Endodermal cell (in vitro differentiated cells): ENCODE data around the gene TMEM245. TPM values are rescaled to one million over a fixed set of nuclear protein-coding genes. Genes with fewer than 3 reads are reported as not detected.
"Not testable (repeated sequence)": the region's sequence is repeated elsewhere in the genome, so short reads cannot be mapped to it uniquely, and the experiment has no call there.

Experiments used
- DNase-seq: peaks from one replicate; pipeline ENCODE4 v3.0.0-alpha.2; 2017
- H3K27ac ChIP-seq: 2 replicates; pipeline ENCODE4 v1.5.1; 2013; ENCODE audit warnings: mild to moderate bottlenecking, low read depth, low read length, moderate library complexity
- H3K27me3 ChIP-seq: 2 replicates; pipeline ENCODE4 v1.6.1; 2013; ENCODE audit warnings: mild to moderate bottlenecking, low read length, moderate library complexity; ENCODE audit not compliant: insufficient read depth, control insufficient read depth, poor library complexity, severe bottlenecking
- H3K36me3 ChIP-seq: 2 replicates; pipeline ENCODE4 v1.7.0; 2013; ENCODE audit warnings: mild to moderate bottlenecking, low read length, moderate library complexity; ENCODE audit not compliant: control insufficient read depth, insufficient read depth
- H3K4me1 ChIP-seq: one replicate; pipeline ENCODE4 v1.7.0; 2013; ENCODE audit warnings: low read length; ENCODE audit not compliant: control insufficient read depth, insufficient read depth
- H3K4me3 ChIP-seq: 2 replicates; pipeline ENCODE4 v1.5.1; 2013; ENCODE audit warnings: mild to moderate bottlenecking, low read length, moderate library complexity
- H3K9ac ChIP-seq: 2 replicates; pipeline ENCODE4 v1.6.1; 2013; ENCODE audit warnings: mild to moderate bottlenecking, low read length, moderate library complexity; ENCODE audit not compliant: poor library complexity, severe bottlenecking; ENCODE audit errors: extremely low read depth
- H3K9me3 ChIP-seq: 2 replicates; pipeline ENCODE4 v1.6.1; 2013; ENCODE audit warnings: mild to moderate bottlenecking, low read length, moderate library complexity; ENCODE audit not compliant: control insufficient read depth
- H3K27ac Mint-ChIP-seq: 2 replicates; pipeline ENCODE4 v1.8.0; 2020; ENCODE audit warnings: mixed read lengths
- H3K27me3 Mint-ChIP-seq: 2 replicates; pipeline ENCODE4 v1.8.0; 2021; ENCODE audit warnings: mild to moderate bottlenecking, mixed read lengths; ENCODE audit not compliant: insufficient read depth
- H3K36me3 Mint-ChIP-seq: 2 replicates; pipeline ENCODE4 v1.8.0; 2020; ENCODE audit warnings: low read depth, mixed read lengths
- H3K4me1 Mint-ChIP-seq: 2 replicates; pipeline ENCODE4 v1.8.0; 2020; ENCODE audit warnings: mixed read lengths
- H3K4me3 Mint-ChIP-seq: 2 replicates; pipeline ENCODE4 v1.8.0; 2020; ENCODE audit warnings: mild to moderate bottlenecking, moderate library complexity, mixed read lengths
- H3K9me3 Mint-ChIP-seq: 2 replicates; pipeline ENCODE4 v1.8.0; 2020; ENCODE audit warnings: mild to moderate bottlenecking, mixed read lengths
- CTCF ChIP-seq: fragments of 200-600 bp; sonication (generic); conservative IDR thresholded peaks from 2 replicates; pipeline ENCODE4 v1.5.0; 2021; ENCODE audit warnings: antibody characterized with exemption, mild to moderate bottlenecking
- WGBS, 2 experiments: methylation state at CpG; one replicate each; pipeline versions ENCODE4 v1.1.5 to v1.1.7; 2013; ENCODE audit warnings: missing lambda C conversion rate in 2 of 2, mixed read lengths in 1 of 2; ENCODE audit not compliant: insufficient coverage in 1 of 2, insufficient read length in 1 of 2; 5-methylcytosine and 5-hydroxymethylcytosine counted together
- total RNA-seq, 2 donors: library from RNA; stranded (reverse); fragmentation: NEBNext Ultra II Directional in 1 of 2; extraction: Animal tissue kit (Norgen Biotek cat#: 25700) in 1 of 2; gene quantifications; 2 replicates in 1 of 2; 3 replicates in 1 of 2; pipeline ENCODE4 v1.2.1, GENCODE V29; 2021

Gene TMEM245
- total RNA-seq, 2 donors from 2014 or later: 42.8 to 55.0 TPM

GRCh38 chr9:108972626-108973209 is 147.0 kb downstream of the TMEM245 start:
- Mint-ChIP-seq H3K9me3 (no peaks in the 10 kb centered on the region), H3K4me3 (no peak overlapping the region), H3K4me1 (no peaks in the 10 kb centered on the region), H3K27ac (no peak overlapping the region), H3K36me3 (peaks cover 55% of the 10 kb centered on the region), H3K27me3 (no peaks in the 10 kb centered on the region)
- DNase-seq: no peak
- Histone ChIP-seq H3K27me3 (no peaks in the 10 kb centered on the region), H3K4me3 (no peak overlapping the region), H3K9me3 (no peaks in the 10 kb centered on the region), H3K4me1 (no peaks in the 10 kb centered on the region), H3K36me3 (peaks cover 61% of the 10 kb centered on the region), H3K9ac (no peak overlapping the region), H3K27ac (no peak overlapping the region)
- 82% methylated on average over 2 of the region's 2 CpGs; no CpG with 5 or more reads in 1 of the 2 experiments for WGBS, 2 experiments
- no peak for TF ChIP-seq CTCF

- Mint-ChIP-seq H3K4me3 (no peak overlapping the region), H3K27ac (no peak overlapping the region), H3K4me1 (no peaks in the 10 kb centered on the region), H3K36me3 (peaks cover 52% of the 10 kb centered on the region), H3K27me3 (no peaks in the 10 kb centered on the region), H3K9me3 (no peaks in the 10 kb centered on the region)
- Histone ChIP-seq H3K27me3 (no peaks in the 10 kb centered on the region), H3K4me3 (no peak overlapping the region), H3K4me1 (no peaks in the 10 kb centered on the region), H3K36me3 (peaks cover 56% of the 10 kb centered on the region), H3K9ac (no peak overlapping the region), H3K9me3 (no peaks in the 10 kb centered on the region), H3K27ac (no peak overlapping the region)
- WGBS, 2 experiments: 67 to 98% methylated on average over 1 to 3 of the region's 3 CpGs
- no peak for TF ChIP-seq CTCF
- DNase-seq: no peak
Observed at GRCh38 chr9:108972186-108972585, 147.6 kb downstream of the TMEM245 start.

- not testable (repeated sequence) for H3K9ac ChIP-seq, H3K4me3 Mint-ChIP-seq, H3K9me3 Mint-ChIP-seq, H3K27ac ChIP-seq, H3K4me3 ChIP-seq, H3K27ac Mint-ChIP-seq, H3K9me3 ChIP-seq, DNase-seq, H3K4me1 ChIP-seq, H3K27me3 ChIP-seq, H3K27me3 Mint-ChIP-seq, H3K4me1 Mint-ChIP-seq
- 97 to 100% methylated on average over 2 of the region's 2 CpGs for whole genome bisulfite sequencing, 2 experiments
- peaks cover 52% of the 10 kb centered on the region for H3K36me3 Mint-ChIP-seq
- peaks cover 48% of the 10 kb centered on the region for H3K36me3 ChIP-seq
Observed at GRCh38 chr9:108971392-108971791, 148.4 kb downstream of the TMEM245 start.

GRCh38 chr9:108967916-108968315 is 151.8 kb downstream of the TMEM245 start:
- no peaks in the 10 kb centered on the region for H3K9me3 ChIP-seq
- no peak overlapping the region for H3K4me3 Mint-ChIP-seq
- H3K27ac ChIP-seq: no peak overlapping the region
- no peak for TF ChIP-seq CTCF
- peaks cover 4% of the 10 kb centered on the region for H3K4me1 ChIP-seq
- no peak overlapping the region for H3K4me3 ChIP-seq
- H3K27ac Mint-ChIP-seq: no peak overlapping the region
- H3K4me1 Mint-ChIP-seq: peaks cover 9% of the 10 kb centered on the region
- H3K27me3 ChIP-seq: no peaks in the 10 kb centered on the region
- no peaks in the 10 kb centered on the region for H3K9me3 Mint-ChIP-seq
- peaks cover 46% of the 10 kb centered on the region for H3K36me3 ChIP-seq
- no peaks in the 10 kb centered on the region for H3K27me3 Mint-ChIP-seq
- H3K9ac ChIP-seq: no peak overlapping the region
- peaks cover 48% of the 10 kb centered on the region for H3K36me3 Mint-ChIP-seq
- no peak for DNase-seq
